Endodermal cell (in vitro differentiated cells): ENCODE measurements around the gene CCDC124. TPM values are rescaled to one million over a fixed set of nuclear protein-coding genes. Genes with fewer than 3 reads are reported as not detected.

Experiments used
- DNase-seq: peaks from one replicate; pipeline ENCODE4 v3.0.0-alpha.2; 2017
- H3K27ac ChIP-seq: 2 replicates; pipeline ENCODE4 v1.5.1; 2013; ENCODE audit warnings: mild to moderate bottlenecking, low read depth, low read length, moderate library complexity
- H3K27me3 ChIP-seq: 2 replicates; pipeline ENCODE4 v1.6.1; 2013; ENCODE audit warnings: mild to moderate bottlenecking, low read length, moderate library complexity; ENCODE audit not compliant: insufficient read depth, control insufficient read depth, poor library complexity, severe bottlenecking
- H3K36me3 ChIP-seq: 2 replicates; pipeline ENCODE4 v1.7.0; 2013; ENCODE audit warnings: mild to moderate bottlenecking, low read length, moderate library complexity; ENCODE audit not compliant: control insufficient read depth, insufficient read depth
- H3K4me1 ChIP-seq: one replicate; pipeline ENCODE4 v1.7.0; 2013; ENCODE audit warnings: low read length; ENCODE audit not compliant: control insufficient read depth, insufficient read depth
- H3K4me3 ChIP-seq: 2 replicates; pipeline ENCODE4 v1.5.1; 2013; ENCODE audit warnings: mild to moderate bottlenecking, low read length, moderate library complexity
- H3K9ac ChIP-seq: 2 replicates; pipeline ENCODE4 v1.6.1; 2013; ENCODE audit warnings: mild to moderate bottlenecking, low read length, moderate library complexity; ENCODE audit not compliant: poor library complexity, severe bottlenecking; ENCODE audit errors: extremely low read depth
- H3K9me3 ChIP-seq: 2 replicates; pipeline ENCODE4 v1.6.1; 2013; ENCODE audit warnings: mild to moderate bottlenecking, low read length, moderate library complexity; ENCODE audit not compliant: control insufficient read depth
- H3K27ac Mint-ChIP-seq: 2 replicates; pipeline ENCODE4 v1.8.0; 2020; ENCODE audit warnings: mixed read lengths
- H3K27me3 Mint-ChIP-seq: 2 replicates; pipeline ENCODE4 v1.8.0; 2021; ENCODE audit warnings: mild to moderate bottlenecking, mixed read lengths; ENCODE audit not compliant: insufficient read depth
- H3K36me3 Mint-ChIP-seq: 2 replicates; pipeline ENCODE4 v1.8.0; 2020; ENCODE audit warnings: low read depth, mixed read lengths
- H3K4me1 Mint-ChIP-seq: 2 replicates; pipeline ENCODE4 v1.8.0; 2020; ENCODE audit warnings: mixed read lengths
- H3K4me3 Mint-ChIP-seq: 2 replicates; pipeline ENCODE4 v1.8.0; 2020; ENCODE audit warnings: mild to moderate bottlenecking, moderate library complexity, mixed read lengths
- H3K9me3 Mint-ChIP-seq: 2 replicates; pipeline ENCODE4 v1.8.0; 2020; ENCODE audit warnings: mild to moderate bottlenecking, mixed read lengths
- WGBS, 2 experiments: methylation state at CpG; one replicate each; pipeline versions ENCODE4 v1.1.5 to v1.1.7; 2013; ENCODE audit warnings: missing lambda C conversion rate in 2 of 2, mixed read lengths in 1 of 2; ENCODE audit not compliant: insufficient coverage in 1 of 2, insufficient read length in 1 of 2; 5-methylcytosine and 5-hydroxymethylcytosine counted together
- total RNA-seq, 2 donors: library from RNA; stranded (reverse); fragmentation: NEBNext Ultra II Directional in 1 of 2; extraction: Animal tissue kit (Norgen Biotek cat#: 25700) in 1 of 2; gene quantifications; 2 replicates in 1 of 2; 3 replicates in 1 of 2; pipeline ENCODE4 v1.2.1, GENCODE V29; 2021
- TF ChIP-seq, protein P1 (sequence below): fragments of 200-600 bp; sonication (generic); conservative IDR thresholded peaks from 2 replicates; pipeline ENCODE4 v1.5.0; 2021; ENCODE audit warnings: antibody characterized with exemption, mild to moderate bottlenecking

CCDC124 gene
- total RNA-seq, 2 donors from 2014 or later: 129 to 143 TPM

DNA sequence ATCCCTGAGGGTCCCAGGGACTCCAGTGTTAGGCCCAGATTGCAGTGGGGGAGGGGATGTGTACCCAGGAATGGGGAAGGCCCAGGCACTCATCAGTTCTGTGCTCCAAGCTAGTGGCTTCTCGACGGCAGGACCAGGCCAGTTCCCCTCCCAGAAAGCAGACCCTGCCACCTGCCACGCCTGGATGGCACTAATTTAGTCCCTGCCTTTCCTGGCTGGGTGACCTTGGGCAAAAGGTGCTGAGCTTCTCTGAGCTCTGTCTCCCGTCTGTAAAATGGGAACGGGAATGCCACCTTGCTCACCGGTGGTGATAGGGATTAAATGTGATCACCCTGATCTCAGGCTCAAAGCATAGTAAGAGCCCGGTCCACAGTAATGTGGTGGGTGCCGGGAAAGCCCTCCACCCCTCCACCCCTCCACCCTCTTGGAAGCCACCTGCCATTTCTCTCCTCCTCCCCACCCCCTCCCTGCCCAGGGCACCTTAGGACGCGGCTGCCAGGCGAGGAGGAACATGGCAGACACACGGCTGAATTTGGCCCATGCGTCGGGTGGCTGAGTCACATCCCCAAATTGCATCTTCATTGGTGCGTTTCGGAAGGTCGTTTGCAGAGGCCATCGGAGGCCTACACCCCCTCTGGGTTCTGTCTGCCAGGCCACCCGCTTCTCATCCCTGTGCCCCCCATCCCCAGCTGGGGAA, 36.4 kb downstream of the CCDC124 start:
- Mint-ChIP-seq H3K27ac (no peak overlapping the region), H3K4me1 (peaks cover 5% of the 10 kb centered on the region), H3K36me3 (no peaks in the 10 kb centered on the region), H3K27me3 (peaks cover 30% of the 10 kb centered on the region), H3K4me3 (no peak overlapping the region), H3K9me3 (no peaks in the 10 kb centered on the region)
- TF ChIP-seq, protein P1, sequence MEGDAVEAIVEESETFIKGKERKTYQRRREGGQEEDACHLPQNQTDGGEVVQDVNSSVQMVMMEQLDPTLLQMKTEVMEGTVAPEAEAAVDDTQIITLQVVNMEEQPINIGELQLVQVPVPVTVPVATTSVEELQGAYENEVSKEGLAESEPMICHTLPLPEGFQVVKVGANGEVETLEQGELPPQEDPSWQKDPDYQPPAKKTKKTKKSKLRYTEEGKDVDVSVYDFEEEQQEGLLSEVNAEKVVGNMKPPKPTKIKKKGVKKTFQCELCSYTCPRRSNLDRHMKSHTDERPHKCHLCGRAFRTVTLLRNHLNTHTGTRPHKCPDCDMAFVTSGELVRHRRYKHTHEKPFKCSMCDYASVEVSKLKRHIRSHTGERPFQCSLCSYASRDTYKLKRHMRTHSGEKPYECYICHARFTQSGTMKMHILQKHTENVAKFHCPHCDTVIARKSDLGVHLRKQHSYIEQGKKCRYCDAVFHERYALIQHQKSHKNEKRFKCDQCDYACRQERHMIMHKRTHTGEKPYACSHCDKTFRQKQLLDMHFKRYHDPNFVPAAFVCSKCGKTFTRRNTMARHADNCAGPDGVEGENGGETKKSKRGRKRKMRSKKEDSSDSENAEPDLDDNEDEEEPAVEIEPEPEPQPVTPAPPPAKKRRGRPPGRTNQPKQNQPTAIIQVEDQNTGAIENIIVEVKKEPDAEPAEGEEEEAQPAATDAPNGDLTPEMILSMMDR: no peak
- no peaks in the 10 kb centered on the region for H3K9me3 ChIP-seq
- no peak for DNase-seq
- peaks cover 13% of the 10 kb centered on the region for H3K27me3 ChIP-seq
- 89 to 93% methylated on average over 12 to 19 of the region's 19 CpGs for WGBS, 2 experiments
- H3K9ac ChIP-seq: no peak overlapping the region
- H3K27ac ChIP-seq: no peak overlapping the region
- no peak overlapping the region for H3K4me3 ChIP-seq
- no peaks in the 10 kb centered on the region for H3K4me1 ChIP-seq
- H3K36me3 ChIP-seq: no peaks in the 10 kb centered on the region

- Mint-ChIP-seq H3K4me1 (peaks cover 5% of the 10 kb centered on the region), H3K27ac (no peak overlapping the region), H3K4me3 (no peak overlapping the region), H3K36me3 (no peaks in the 10 kb centered on the region), H3K27me3 (peaks cover 6% of the 10 kb centered on the region), H3K9me3 (no peaks in the 10 kb centered on the region)
- TF ChIP-seq, protein P1: no peak
- no peaks in the 10 kb centered on the region for H3K4me1 ChIP-seq
- 86 to 95% methylated on average over 1 of the region's 1 CpG for WGBS, 2 experiments
- peaks cover 6% of the 10 kb centered on the region for H3K27me3 ChIP-seq
- H3K9ac ChIP-seq: no peak overlapping the region
- H3K36me3 ChIP-seq: peaks cover 5% of the 10 kb centered on the region
- no peak for DNase-seq
- H3K4me3 ChIP-seq: no peak overlapping the region
- no peak overlapping the region for H3K27ac ChIP-seq
- no peaks in the 10 kb centered on the region for H3K9me3 ChIP-seq
These were observed 39.4 kb downstream of the CCDC124 start for GRCh38 chr19:17972230-17972629.

- WGBS, 2 experiments: 94 to 96% methylated on average over 19 to 23 of the region's 23 CpGs
- no peak overlapping the region for H3K4me3 ChIP-seq
- DNase-seq: no peak
- H3K9ac ChIP-seq: no peak overlapping the region
- H3K4me3 Mint-ChIP-seq: no peak overlapping the region
- H3K36me3 Mint-ChIP-seq: peaks cover under 1% of the 10 kb centered on the region
- H3K27ac ChIP-seq: no peak overlapping the region
- peaks cover 5% of the 10 kb centered on the region for H3K36me3 ChIP-seq
- H3K27me3 ChIP-seq: no peaks in the 10 kb centered on the region
- H3K9me3 Mint-ChIP-seq: no peaks in the 10 kb centered on the region
- H3K9me3 ChIP-seq: no peaks in the 10 kb centered on the region
- H3K4me1 Mint-ChIP-seq: no peaks in the 10 kb centered on the region
- H3K27me3 Mint-ChIP-seq: no peaks in the 10 kb centered on the region
- no peak overlapping the region for H3K27ac Mint-ChIP-seq
- no peaks in the 10 kb centered on the region for H3K4me1 ChIP-seq
- TF ChIP-seq, protein P1: no peak
These were observed 40.9 kb downstream of the CCDC124 start for GRCh38 chr19:17973759-17974158.
